ENCODE measurements around the gene ZNF516.
"Not testable (repeated sequence)": the region's sequence is repeated elsewhere in the genome, so short reads cannot be mapped to it uniquely, and the experiment has no call there.

Gene ZNF516

GRCh38 chr18:76476665-76477561 lies 18.1 kb downstream of the ZNF516 start:
- Histone ChIP-seq H3K27me3 (ENCODE audit: control insufficient read depth in 3 of 3, insufficient read depth in 3 of 3, low read depth in 1 of 3, low read length in 3 of 3) (no peaks in the 10 kb centered on the region), H2BK12ac (ENCODE audit: low read length) (no peak overlapping the region), H3K14ac (ENCODE audit: low read length) (no peak overlapping the region), H3K79me1 (ENCODE audit: low read depth, low read length) (peaks cover 11% of the 10 kb centered on the region), H3K4me3 (ENCODE audit: low read length in 2 of 2) (no peak overlapping the region), H3K9me3 (replicated peaks in 1 of 2; ENCODE audit: control insufficient read depth in 2 of 2, insufficient read depth in 1 of 2, low read depth in 1 of 2, low read length in 2 of 2) (peaks cover 0 to 2% of the 10 kb centered on the region in 2 donors), H2AK5ac (ENCODE audit: low read depth, low read length) (no peak overlapping the region), H2BK15ac (ENCODE audit: low read length) (no peak overlapping the region), H2BK120ac (ENCODE audit: low read depth, low read length) (no peak overlapping the region), H4K91ac (ENCODE audit: low read depth, low read length, poor library complexity) (no peak overlapping the region), H3K36me3 (replicated peaks in 1 of 2; ENCODE audit: control insufficient read depth in 2 of 2, insufficient read depth in 2 of 2, low read length in 2 of 2) (peaks cover 3 to 39% of the 10 kb centered on the region in 2 donors), H2AFZ (ENCODE audit: low read length) (no peak overlapping the region), H4K8ac (ENCODE audit: low read depth, low read length) (no peak overlapping the region), H3K9ac (ENCODE audit: low read depth, low read length, poor library complexity) (no peak overlapping the region), H3K23ac (ENCODE audit: low read depth, low read length, poor library complexity) (no peak overlapping the region), H2BK5ac (ENCODE audit: low read length) (no peak overlapping the region), H3K18ac (ENCODE audit: low read length) (no peak overlapping the region), H3K4me1 (ENCODE audit: control insufficient read depth in 2 of 2, insufficient read depth in 1 of 2, low read depth in 1 of 2, low read length in 2 of 2) (peaks cover 6 to 10% of the 10 kb centered on the region in 2 donors), H3K4me2 (ENCODE audit: insufficient read depth, low read length, poor library complexity, severe bottlenecking) (no peak overlapping the region), H3K4ac (ENCODE audit: low read length) (no peak overlapping the region), H3K27ac (replicated peaks; ENCODE audit: low read length) (no peak overlapping the region)
- WGBS, 2 donors (ENCODE audit: extremely low coverage in 2 of 2, insufficient read length in 2 of 2, insufficient replicate concordance in 1 of 2) = no CpG with 5 or more reads among the region's 16 CpGs
- DNase-seq (ENCODE audit: low spot score) = no peak

GRCh38 chr18:76475450-76476194 lies 19.4 kb downstream of the ZNF516 start:
- H3K9me3 ChIP-seq (replicated peaks in 1 of 2; ENCODE audit: control insufficient read depth in 2 of 2, insufficient read depth in 1 of 2, low read depth in 1 of 2, low read length in 2 of 2) = peaks cover 2 to 6% of the 10 kb centered on the region in 2 donors
- H3K14ac ChIP-seq (ENCODE audit: low read length) = no peak overlapping the region
- H3K27ac ChIP-seq (replicated peaks; ENCODE audit: low read length) = no peak overlapping the region
- no peak overlapping the region for H2BK12ac ChIP-seq (ENCODE audit: low read length)
- no peak overlapping the region for H2AK5ac ChIP-seq (ENCODE audit: low read depth, low read length)
- no peak overlapping the region for H3K9ac ChIP-seq (ENCODE audit: low read depth, low read length, poor library complexity)
- H4K91ac ChIP-seq (ENCODE audit: low read depth, low read length, poor library complexity) = no peak overlapping the region
- H3K18ac ChIP-seq (ENCODE audit: low read length) = no peak overlapping the region
- H3K23ac ChIP-seq (ENCODE audit: low read depth, low read length, poor library complexity) = no peak overlapping the region
- H2BK5ac ChIP-seq (ENCODE audit: low read length) = no peak overlapping the region
- H3K4ac ChIP-seq (ENCODE audit: low read length) = no peak overlapping the region
- no peak overlapping the region for H4K8ac ChIP-seq (ENCODE audit: low read depth, low read length)
- no peaks in the 10 kb centered on the region for H3K27me3 ChIP-seq (ENCODE audit: control insufficient read depth in 3 of 3, insufficient read depth in 3 of 3, low read depth in 1 of 3, low read length in 3 of 3)
- H2AFZ ChIP-seq (ENCODE audit: low read length) = no peak overlapping the region
- H2BK120ac ChIP-seq (ENCODE audit: low read depth, low read length) = no peak overlapping the region
- no peak overlapping the region for H2BK15ac ChIP-seq (ENCODE audit: low read length)
- H3K36me3 ChIP-seq (replicated peaks in 1 of 2; ENCODE audit: control insufficient read depth in 2 of 2, insufficient read depth in 2 of 2, low read length in 2 of 2) = peaks cover 3 to 32% of the 10 kb centered on the region in 2 donors
- no peak for DNase-seq (ENCODE audit: low spot score)
- H3K79me1 ChIP-seq (ENCODE audit: low read depth, low read length) = peaks cover 12% of the 10 kb centered on the region
- peaks cover 8 to 10% of the 10 kb centered on the region in 2 donors for H3K4me1 ChIP-seq (ENCODE audit: control insufficient read depth in 2 of 2, insufficient read depth in 1 of 2, low read depth in 1 of 2, low read length in 2 of 2)
- no CpG with 5 or more reads among the region's 12 CpGs for WGBS, 2 donors (ENCODE audit: extremely low coverage in 2 of 2, insufficient read length in 2 of 2, insufficient replicate concordance in 1 of 2)
- H3K4me2 ChIP-seq (ENCODE audit: insufficient read depth, low read length, poor library complexity, severe bottlenecking) = no peak overlapping the region
- no peak overlapping the region for H3K4me3 ChIP-seq (ENCODE audit: low read length in 2 of 2)

- Histone ChIP-seq H2AK5ac (ENCODE audit: low read depth, low read length) (no peak overlapping the region), H3K14ac (ENCODE audit: low read length) (no peak overlapping the region), H3K36me3 (replicated peaks in 1 of 2; ENCODE audit: control insufficient read depth in 2 of 2, insufficient read depth in 2 of 2, low read length in 2 of 2) (peaks cover 3 to 30% of the 10 kb centered on the region in 2 donors), H3K4me1 (ENCODE audit: control insufficient read depth in 2 of 2, insufficient read depth in 1 of 2, low read depth in 1 of 2, low read length in 2 of 2) (peaks cover 8 to 10% of the 10 kb centered on the region in 2 donors), H2BK120ac (ENCODE audit: low read depth, low read length) (no peak overlapping the region), H3K23ac (ENCODE audit: low read depth, low read length, poor library complexity) (no peak overlapping the region), H3K9ac (ENCODE audit: low read depth, low read length, poor library complexity) (no peak overlapping the region), H2BK12ac (ENCODE audit: low read length) (no peak overlapping the region), H3K4me2 (ENCODE audit: insufficient read depth, low read length, poor library complexity, severe bottlenecking) (no peak overlapping the region), H3K27me3 (ENCODE audit: control insufficient read depth in 3 of 3, insufficient read depth in 3 of 3, low read depth in 1 of 3, low read length in 3 of 3) (no peaks in the 10 kb centered on the region), H3K9me3 (replicated peaks in 1 of 2; ENCODE audit: control insufficient read depth in 2 of 2, insufficient read depth in 1 of 2, low read depth in 1 of 2, low read length in 2 of 2) (peaks cover 2 to 6% of the 10 kb centered on the region in 2 donors), H3K4ac (ENCODE audit: low read length) (no peak overlapping the region), H2AFZ (ENCODE audit: low read length) (no peak overlapping the region), H3K79me1 (ENCODE audit: low read depth, low read length) (peaks cover 12% of the 10 kb centered on the region), H3K27ac (replicated peaks; ENCODE audit: low read length) (no peak overlapping the region), H2BK5ac (ENCODE audit: low read length) (no peak overlapping the region), H2BK15ac (ENCODE audit: low read length) (no peak overlapping the region), H3K18ac (ENCODE audit: low read length) (no peak overlapping the region), H3K4me3 (ENCODE audit: low read length in 2 of 2) (no peak overlapping the region), H4K91ac (ENCODE audit: low read depth, low read length, poor library complexity) (no peak overlapping the region), H4K8ac (ENCODE audit: low read depth, low read length) (no peak overlapping the region)
- DNase-seq (ENCODE audit: low spot score) = no peak
- WGBS, 2 donors (ENCODE audit: extremely low coverage in 2 of 2, insufficient read length in 2 of 2, insufficient replicate concordance in 1 of 2) = no CpG with 5 or more reads among the region's 1 CpG
These were observed 20.2 kb downstream of the ZNF516 start for GRCh38 chr18:76474824-76475223.

- not testable (repeated sequence) for H2BK15ac ChIP-seq (ENCODE audit: low read length); H2AFZ ChIP-seq (ENCODE audit: low read length); H3K4ac ChIP-seq (ENCODE audit: low read length); H2BK5ac ChIP-seq (ENCODE audit: low read length); H2AK5ac ChIP-seq (ENCODE audit: low read depth, low read length); H3K4me2 ChIP-seq (ENCODE audit: insufficient read depth, low read length, poor library complexity, severe bottlenecking); H3K4me3 ChIP-seq (ENCODE audit: low read length in 2 of 2); H3K27me3 ChIP-seq (ENCODE audit: control insufficient read depth in 3 of 3, insufficient read depth in 3 of 3, low read depth in 1 of 3, low read length in 3 of 3); H4K8ac ChIP-seq (ENCODE audit: low read depth, low read length); H3K18ac ChIP-seq (ENCODE audit: low read length); H3K27ac ChIP-seq (replicated peaks; ENCODE audit: low read length); H3K9ac ChIP-seq (ENCODE audit: low read depth, low read length, poor library complexity); H3K9me3 ChIP-seq (replicated peaks in 1 of 2; ENCODE audit: control insufficient read depth in 2 of 2, insufficient read depth in 1 of 2, low read depth in 1 of 2, low read length in 2 of 2); H4K91ac ChIP-seq (ENCODE audit: low read depth, low read length, poor library complexity); H2BK12ac ChIP-seq (ENCODE audit: low read length); DNase-seq (ENCODE audit: low spot score); H3K23ac ChIP-seq (ENCODE audit: low read depth, low read length, poor library complexity); H2BK120ac ChIP-seq (ENCODE audit: low read depth, low read length); H3K4me1 ChIP-seq (ENCODE audit: control insufficient read depth in 2 of 2, insufficient read depth in 1 of 2, low read depth in 1 of 2, low read length in 2 of 2); H3K14ac ChIP-seq (ENCODE audit: low read length)
- no CpG with 5 or more reads among the region's 9 CpGs for WGBS, 2 donors (ENCODE audit: extremely low coverage in 2 of 2, insufficient read length in 2 of 2, insufficient replicate concordance in 1 of 2)
- H3K79me1 ChIP-seq (ENCODE audit: low read depth, low read length) = peaks cover 12% of the 10 kb centered on the region
- H3K36me3 ChIP-seq (replicated peaks in 1 of 2; ENCODE audit: control insufficient read depth in 2 of 2, insufficient read depth in 2 of 2, low read length in 2 of 2) = peaks cover 3 to 29% of the 10 kb centered on the region in 2 donors
These were observed 21.5 kb downstream of the ZNF516 start for GRCh38 chr18:76473521-76473920.

All from neuronal stem cell (in vitro differentiated cells).